ENCODE measurements around the gene GNG7. TPM values are rescaled to one million over a fixed set of nuclear protein-coding genes. Genes with fewer than 3 reads are reported as not detected.

The GNG7 gene
- polyA plus RNA-seq, 1 donor (not counting 4 experiments of a cell fraction or from before 2014, with no cell fraction given): 0.01 TPM

GRCh38 chr19:2717638-2718541 is 15.4 kb upstream of the GNG7 start:
- no peak for DNase-seq (ENCODE audit: low read depth, low spot score)
- H3K27ac ChIP-seq (ENCODE audit: control insufficient read depth, insufficient read depth, low read length): no peak overlapping the region
- H3K4me3 ChIP-seq (ENCODE audit: control insufficient read depth in 2 of 3, extremely low read depth in 1 of 3, insufficient read depth in 2 of 3, low read depth in 1 of 3, low read length in 3 of 3): no peak overlapping the region
- no peak overlapping the region for H2AFZ ChIP-seq (ENCODE audit: control insufficient read depth, low read length)
- H3K4me2 ChIP-seq (ENCODE audit: control insufficient read depth, extremely low read depth, insufficient read depth, low read depth, low read length): no peak overlapping the region
- no peaks in the 10 kb centered on the region for H3K4me1 ChIP-seq (ENCODE audit: control insufficient read depth, extremely low read depth, insufficient read depth, low read length)
- no peaks in the 10 kb centered on the region for H3K36me3 ChIP-seq (ENCODE audit: control insufficient read depth in 2 of 2, extremely low read depth in 1 of 2, insufficient read depth in 2 of 2, low read length in 2 of 2)
- TF ChIP-seq EZH2 (IDR thresholded peaks at IDR 0.05; ENCODE audit: low read length): no peak
- TF ChIP-seq, protein P1, sequence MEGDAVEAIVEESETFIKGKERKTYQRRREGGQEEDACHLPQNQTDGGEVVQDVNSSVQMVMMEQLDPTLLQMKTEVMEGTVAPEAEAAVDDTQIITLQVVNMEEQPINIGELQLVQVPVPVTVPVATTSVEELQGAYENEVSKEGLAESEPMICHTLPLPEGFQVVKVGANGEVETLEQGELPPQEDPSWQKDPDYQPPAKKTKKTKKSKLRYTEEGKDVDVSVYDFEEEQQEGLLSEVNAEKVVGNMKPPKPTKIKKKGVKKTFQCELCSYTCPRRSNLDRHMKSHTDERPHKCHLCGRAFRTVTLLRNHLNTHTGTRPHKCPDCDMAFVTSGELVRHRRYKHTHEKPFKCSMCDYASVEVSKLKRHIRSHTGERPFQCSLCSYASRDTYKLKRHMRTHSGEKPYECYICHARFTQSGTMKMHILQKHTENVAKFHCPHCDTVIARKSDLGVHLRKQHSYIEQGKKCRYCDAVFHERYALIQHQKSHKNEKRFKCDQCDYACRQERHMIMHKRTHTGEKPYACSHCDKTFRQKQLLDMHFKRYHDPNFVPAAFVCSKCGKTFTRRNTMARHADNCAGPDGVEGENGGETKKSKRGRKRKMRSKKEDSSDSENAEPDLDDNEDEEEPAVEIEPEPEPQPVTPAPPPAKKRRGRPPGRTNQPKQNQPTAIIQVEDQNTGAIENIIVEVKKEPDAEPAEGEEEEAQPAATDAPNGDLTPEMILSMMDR (optimal IDR thresholded peaks at IDR 0.05 in 1 of 3, IDR thresholded peaks at IDR 0.05 in 1 of 3, conservative IDR thresholded peaks at IDR 0.05 in 1 of 3; ENCODE audit: extremely low read depth in 1 of 3, insufficient read depth in 2 of 3, low read length in 3 of 3): no peak
- H3K79me2 ChIP-seq (ENCODE audit: control insufficient read depth, insufficient read depth, low read length): no peaks in the 10 kb centered on the region
- H3K27me3 ChIP-seq (ENCODE audit: control insufficient read depth, extremely low read depth, insufficient read depth, low read length): peaks cover 27% of the 10 kb centered on the region
- no peak overlapping the region for H3K9ac ChIP-seq (ENCODE audit: control insufficient read depth, extremely low read depth, insufficient read depth, low read length)
- no peaks in the 10 kb centered on the region for H3K9me1 ChIP-seq (ENCODE audit: control insufficient read depth, extremely low read depth, insufficient read depth, low read length)
- H4K20me1 ChIP-seq (ENCODE audit: control insufficient read depth, extremely low read depth, insufficient read depth, low read length): no peaks in the 10 kb centered on the region
- dilution Hi-C loops (cut with MboI; ENCODE audit: extremely low pct_ligation_motif_present, low sequenced_read_pairs): no loop called here
- FAIRE-seq: no peak
- peaks cover 9% of the 10 kb centered on the region for H3K9me3 ChIP-seq (ENCODE audit: control insufficient read depth, low read depth, low read length)

GRCh38 chr19:2716722-2717637 is 14.5 kb upstream of the GNG7 start:
- FAIRE-seq: no peak
- no peak overlapping the region for H3K4me2 ChIP-seq (ENCODE audit: control insufficient read depth, extremely low read depth, insufficient read depth, low read depth, low read length)
- H3K4me1 ChIP-seq (ENCODE audit: control insufficient read depth, extremely low read depth, insufficient read depth, low read length): no peaks in the 10 kb centered on the region
- H3K36me3 ChIP-seq (ENCODE audit: control insufficient read depth in 2 of 2, extremely low read depth in 1 of 2, insufficient read depth in 2 of 2, low read length in 2 of 2): no peaks in the 10 kb centered on the region
- H3K4me3 ChIP-seq (ENCODE audit: control insufficient read depth in 2 of 3, extremely low read depth in 1 of 3, insufficient read depth in 2 of 3, low read depth in 1 of 3, low read length in 3 of 3): no peak overlapping the region
- no peak for DNase-seq (ENCODE audit: low read depth, low spot score)
- no peak overlapping the region for H3K9ac ChIP-seq (ENCODE audit: control insufficient read depth, extremely low read depth, insufficient read depth, low read length)
- no peaks in the 10 kb centered on the region for H4K20me1 ChIP-seq (ENCODE audit: control insufficient read depth, extremely low read depth, insufficient read depth, low read length)
- peaks cover 18% of the 10 kb centered on the region for H3K27me3 ChIP-seq (ENCODE audit: control insufficient read depth, extremely low read depth, insufficient read depth, low read length)
- no peak for TF ChIP-seq EZH2 (IDR thresholded peaks at IDR 0.05; ENCODE audit: low read length)
- TF ChIP-seq, protein P1 (optimal IDR thresholded peaks at IDR 0.05 in 1 of 3, IDR thresholded peaks at IDR 0.05 in 1 of 3, conservative IDR thresholded peaks at IDR 0.05 in 1 of 3; ENCODE audit: extremely low read depth in 1 of 3, insufficient read depth in 2 of 3, low read length in 3 of 3): no peak
- H3K27ac ChIP-seq (ENCODE audit: control insufficient read depth, insufficient read depth, low read length): no peak overlapping the region
- dilution Hi-C loops (cut with MboI; ENCODE audit: extremely low pct_ligation_motif_present, low sequenced_read_pairs): no loop called here
- peaks cover 9% of the 10 kb centered on the region for H3K9me3 ChIP-seq (ENCODE audit: control insufficient read depth, low read depth, low read length)
- no peaks in the 10 kb centered on the region for H3K9me1 ChIP-seq (ENCODE audit: control insufficient read depth, extremely low read depth, insufficient read depth, low read length)
- H2AFZ ChIP-seq (ENCODE audit: control insufficient read depth, low read length): no peak overlapping the region
- H3K79me2 ChIP-seq (ENCODE audit: control insufficient read depth, insufficient read depth, low read length): no peaks in the 10 kb centered on the region
